HEK293 (cell line): Measurements from ENCODE around the gene AGO3.

ENCODE experiments used
- EGR2 ChIP-seq: fragments of 450-650 bp; formaldehyde crosslinking; IDR thresholded peaks from 2 replicates; pipeline ENCODE4 v1.5.1; 2016; ENCODE audit warnings: low read depth, missing biosample characterization, missing genetic modification characterization
- GLI2 ChIP-seq: fragments of 450-650 bp; formaldehyde crosslinking; IDR thresholded peaks from 2 replicates; pipeline ENCODE4; 2017; ENCODE audit warnings: missing biosample characterization, missing genetic modification characterization, low read depth, borderline replicate concordance
- KLF1 ChIP-seq: fragments of 450-650 bp; formaldehyde crosslinking; IDR thresholded peaks from 2 replicates; pipeline ENCODE4 v1.5.1; 2016; ENCODE audit warnings: missing biosample characterization, missing genetic modification characterization
- KLF8 ChIP-seq: fragments of 450-650 bp; formaldehyde crosslinking; IDR thresholded peaks from 2 replicates; pipeline ENCODE4 v1.5.1; 2016; ENCODE audit warnings: missing biosample characterization, missing genetic modification characterization
- PRDM1 ChIP-seq: fragments of 450-650 bp; formaldehyde crosslinking; IDR thresholded peaks from 2 replicates; pipeline ENCODE4; 2016; ENCODE audit warnings: missing biosample characterization, missing genetic modification characterization
- PRDM6 ChIP-seq: fragments of 450-650 bp; formaldehyde crosslinking; IDR thresholded peaks from 2 replicates; pipeline ENCODE4 v1.5.1; 2017; ENCODE audit warnings: missing biosample characterization, missing genetic modification characterization
- SCRT1 ChIP-seq: fragments of 450-650 bp; formaldehyde crosslinking; IDR thresholded peaks from 2 replicates; pipeline ENCODE4 v1.5.1; 2016; ENCODE audit warnings: missing biosample characterization, missing genetic modification characterization, borderline replicate concordance
- TRIM28 ChIP-seq: IDR thresholded peaks from 2 replicates; pipeline ENCODE4 v1.6.1; 2011; ENCODE audit warnings: low read length, control low read depth, borderline replicate concordance
- TSHZ1 ChIP-seq: fragments of 450-650 bp; formaldehyde crosslinking; IDR thresholded peaks from 2 replicates; pipeline ENCODE4 v1.5.1; 2016; ENCODE audit warnings: missing biosample characterization, missing genetic modification characterization, borderline replicate concordance
- ZBTB20 ChIP-seq: fragments of 450-650 bp; formaldehyde crosslinking; IDR thresholded peaks from 2 replicates; pipeline ENCODE4 v1.5.1; 2016; ENCODE audit warnings: missing biosample characterization, missing genetic modification characterization
- ZBTB21 ChIP-seq: fragments of 450-650 bp; formaldehyde crosslinking; IDR thresholded peaks from 2 replicates; pipeline ENCODE4 v1.5.1; 2017; ENCODE audit warnings: missing biosample characterization, missing genetic modification characterization
- ZFP37 ChIP-seq: fragments of 450-650 bp; formaldehyde crosslinking; IDR thresholded peaks from 2 replicates; pipeline ENCODE4 v1.5.1; 2016; ENCODE audit warnings: missing biosample characterization, missing genetic modification characterization
- ZNF138 ChIP-seq: fragments of 450-650 bp; formaldehyde crosslinking; IDR thresholded peaks from 2 replicates; pipeline ENCODE4 v1.5.1; 2016; ENCODE audit warnings: missing biosample characterization, missing genetic modification characterization, borderline replicate concordance
- ZNF266 ChIP-seq: fragments of 450-650 bp; formaldehyde crosslinking; IDR thresholded peaks from 2 replicates; pipeline ENCODE4 v1.5.1; 2016; ENCODE audit warnings: missing biosample characterization, missing genetic modification characterization, low read depth
- ZNF335 ChIP-seq: fragments of 450-650 bp; formaldehyde crosslinking; conservative IDR thresholded peaks from 2 replicates; pipeline ENCODE4 v1.5.1; 2016; ENCODE audit warnings: missing biosample characterization, missing genetic modification characterization
- ZNF354C ChIP-seq: fragments of 450-650 bp; formaldehyde crosslinking; IDR thresholded peaks from 2 replicates; pipeline ENCODE4 v1.5.1; 2016; ENCODE audit warnings: missing biosample characterization, missing genetic modification characterization, low read depth, borderline replicate concordance
- ZNF600 ChIP-seq: fragments of 450-650 bp; formaldehyde crosslinking; IDR thresholded peaks from 2 replicates; pipeline ENCODE4 v1.5.1; 2016; ENCODE audit warnings: missing biosample characterization, missing genetic modification characterization
- TF ChIP-seq, protein P1 (sequence below): fragments of 450-650 bp; formaldehyde crosslinking; conservative IDR thresholded peaks from 2 replicates; pipeline ENCODE4 v1.5.1; 2016; ENCODE audit warnings: low read depth, missing biosample characterization, missing genetic modification characterization
- TF ChIP-seq, protein P2 (sequence below): fragments of 450-650 bp; formaldehyde crosslinking; IDR thresholded peaks from 2 replicates; pipeline ENCODE4 v1.5.1; 2016; ENCODE audit warnings: missing biosample characterization, missing genetic modification characterization

The AGO3 gene

DNA sequence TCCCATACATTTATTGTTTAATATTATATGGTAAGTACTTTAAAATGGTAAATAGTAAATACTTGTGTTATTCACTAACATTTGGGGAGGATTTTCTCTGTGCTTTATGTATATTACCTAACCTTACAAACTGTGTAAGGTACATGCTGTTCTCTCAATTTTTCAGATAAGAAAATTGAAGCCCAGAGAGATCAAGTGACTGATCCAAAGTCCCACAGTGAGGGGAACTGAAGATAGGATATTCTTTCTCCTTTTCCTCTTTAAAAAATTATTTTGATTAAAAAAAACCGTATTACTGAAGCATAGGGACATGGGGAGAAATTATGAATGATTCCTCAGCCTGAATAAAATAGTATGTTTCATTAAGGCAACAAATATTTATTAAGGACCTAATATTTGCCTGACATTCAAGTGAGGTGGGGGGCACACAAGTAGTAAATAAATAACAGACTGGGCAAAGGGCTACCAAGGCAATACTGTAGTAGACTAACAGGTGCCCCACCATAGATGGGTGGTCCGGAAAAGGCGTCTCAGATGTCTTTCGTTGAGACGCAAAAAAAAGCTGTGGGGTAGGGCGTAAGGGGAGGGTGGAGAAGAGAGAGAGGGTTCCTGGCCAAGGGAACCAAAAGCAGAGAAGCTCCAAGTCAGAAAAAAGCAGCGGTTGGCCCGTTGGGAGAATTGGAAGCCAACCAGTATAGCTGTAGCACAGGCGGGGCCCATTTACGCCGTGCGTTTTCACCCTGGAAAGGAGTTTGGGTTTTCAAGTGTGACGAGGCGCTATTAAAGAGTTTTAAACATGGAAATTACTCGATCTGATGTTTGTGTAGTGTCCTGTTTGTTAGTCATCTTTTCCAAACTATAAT is 944 bp upstream of the AGO3 start (continued):
- TF ChIP-seq, protein P1, sequence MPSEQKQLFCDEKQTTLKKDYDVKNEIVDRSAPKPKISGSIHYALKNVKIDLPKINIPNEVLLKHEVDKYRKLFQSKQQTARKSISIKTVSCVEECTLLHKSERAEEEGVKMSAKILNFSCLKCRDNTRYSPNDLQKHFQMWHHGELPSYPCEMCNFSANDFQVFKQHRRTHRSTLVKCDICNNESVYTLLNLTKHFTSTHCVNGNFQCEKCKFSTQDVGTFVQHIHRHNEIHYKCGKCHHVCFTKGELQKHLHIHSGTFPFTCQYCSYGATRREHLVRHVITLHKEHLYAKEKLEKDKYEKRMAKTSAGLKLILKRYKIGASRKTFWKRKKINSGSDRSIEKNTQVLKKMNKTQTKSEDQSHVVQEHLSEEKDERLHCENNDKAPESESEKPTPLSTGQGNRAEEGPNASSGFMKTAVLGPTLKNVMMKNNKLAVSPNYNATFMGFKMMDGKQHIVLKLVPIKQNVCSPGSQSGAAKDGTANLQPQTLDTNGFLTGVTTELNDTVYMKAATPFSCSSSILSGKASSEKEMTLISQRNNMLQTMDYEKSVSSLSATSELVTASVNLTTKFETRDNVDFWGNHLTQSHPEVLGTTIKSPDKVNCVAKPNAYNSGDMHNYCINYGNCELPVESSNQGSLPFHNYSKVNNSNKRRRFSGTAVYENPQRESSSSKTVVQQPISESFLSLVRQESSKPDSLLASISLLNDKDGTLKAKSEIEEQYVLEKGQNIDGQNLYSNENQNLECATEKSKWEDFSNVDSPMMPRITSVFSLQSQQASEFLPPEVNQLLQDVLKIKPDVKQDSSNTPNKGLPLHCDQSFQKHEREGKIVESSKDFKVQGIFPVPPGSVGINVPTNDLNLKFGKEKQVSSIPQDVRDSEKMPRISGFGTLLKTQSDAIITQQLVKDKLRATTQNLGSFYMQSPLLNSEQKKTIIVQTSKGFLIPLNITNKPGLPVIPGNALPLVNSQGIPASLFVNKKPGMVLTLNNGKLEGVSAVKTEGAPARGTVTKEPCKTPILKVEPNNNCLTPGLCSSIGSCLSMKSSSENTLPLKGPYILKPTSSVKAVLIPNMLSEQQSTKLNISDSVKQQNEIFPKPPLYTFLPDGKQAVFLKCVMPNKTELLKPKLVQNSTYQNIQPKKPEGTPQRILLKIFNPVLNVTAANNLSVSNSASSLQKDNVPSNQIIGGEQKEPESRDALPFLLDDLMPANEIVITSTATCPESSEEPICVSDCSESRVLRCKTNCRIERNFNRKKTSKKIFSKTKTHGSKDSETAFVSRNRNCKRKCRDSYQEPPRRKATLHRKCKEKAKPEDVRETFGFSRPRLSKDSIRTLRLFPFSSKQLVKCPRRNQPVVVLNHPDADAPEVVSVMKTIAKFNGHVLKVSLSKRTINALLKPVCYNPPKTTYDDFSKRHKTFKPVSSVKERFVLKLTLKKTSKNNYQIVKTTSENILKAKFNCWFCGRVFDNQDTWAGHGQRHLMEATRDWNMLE (tag by site-specific recombination), result 0 out of 2 replicates have a peak, but pooled peaks have one; percentile 19
- TF ChIP-seq ZNF266 (tag by site-specific recombination), result no peak
- TF ChIP-seq EGR2 (tag by site-specific recombination), result no peak
- peak; percentile 98 for TF ChIP-seq ZNF335 (tag by site-specific recombination)
- peak; percentile 73; the same call in 1 of the 2 replicates for TF ChIP-seq KLF8 (tag by site-specific recombination)
- TF ChIP-seq TSHZ1, result no peak
- TF ChIP-seq PRDM6, result no peak
- TF ChIP-seq TRIM28, result no peak
- peak; percentile 61; the same call in 1 of the 2 replicates for TF ChIP-seq ZNF600 (tag by site-specific recombination)
- 0 out of 2 replicates have a peak, but pooled peaks have one; percentile 57 for TF ChIP-seq KLF1 (tag by site-specific recombination)
- TF ChIP-seq GLI2 (tag by site-specific recombination), result no peak
- peak; percentile 59; the same call in 1 of the 2 replicates for TF ChIP-seq ZFP37
- TF ChIP-seq PRDM1 (tag by site-specific recombination), result peak; percentile 28; the same call in 1 of the 2 replicates
- peak; percentile 91 for TF ChIP-seq SCRT1 (tag by site-specific recombination)
- no peak for TF ChIP-seq ZNF354C
- no peak for TF ChIP-seq ZNF138 (tag by site-specific recombination)
- 0 out of 2 replicates have a peak, but pooled peaks have one; percentile 12 for TF ChIP-seq ZBTB21 (tag by site-specific recombination)
- peak; percentile 85; the same call in 1 of the 2 replicates for TF ChIP-seq ZBTB20 (tag by site-specific recombination)
- TF ChIP-seq, protein P2, sequence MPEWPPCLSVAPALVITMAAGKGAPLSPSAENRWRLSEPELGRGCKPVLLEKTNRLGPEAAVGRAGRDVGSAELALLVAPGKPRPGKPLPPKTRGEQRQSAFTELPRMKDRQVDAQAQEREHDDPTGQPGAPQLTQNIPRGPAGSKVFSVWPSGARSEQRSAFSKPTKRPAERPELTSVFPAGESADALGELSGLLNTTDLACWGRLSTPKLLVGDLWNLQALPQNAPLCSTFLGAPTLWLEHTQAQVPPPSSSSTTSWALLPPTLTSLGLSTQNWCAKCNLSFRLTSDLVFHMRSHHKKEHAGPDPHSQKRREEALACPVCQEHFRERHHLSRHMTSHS, result no peak
- TF ChIP-seq, all 188 proteins: peak for 23
